ENCODE data around the gene BSN.

The BSN gene

GRCh38 chr3:49634736-49635135, 80.5 kb downstream of the BSN start:
- DNase-seq = no peak

GRCh38 chr3:49636883-49637609, 82.8 kb downstream of the BSN start:
- no peak for DNase-seq

- DNase-seq = no peak
Observed at GRCh38 chr3:49638445-49638844, 84.2 kb downstream of the BSN start.

- DNase-seq = no peak
Observed at GRCh38 chr3:49639551-49639950, 85.3 kb downstream of the BSN start.

- no peak for DNase-seq
Observed at GRCh38 chr3:49641292-49641691, 87.0 kb downstream of the BSN start.

GRCh38 chr3:49641921-49642707, 87.8 kb downstream of the BSN start:
- no peak for DNase-seq

GRCh38 chr3:49642708-49643145, 88.5 kb downstream of the BSN start:
- DNase-seq = no peak

GRCh38 chr3:49644684-49645083, 90.4 kb downstream of the BSN start:
- DNase-seq = no peak

GRCh38 chr3:49646236-49646635, 92.0 kb downstream of the BSN start:
- no peak for DNase-seq

- DNase-seq = no peak
Observed at GRCh38 chr3:49647741-49648140, 93.5 kb downstream of the BSN start.

GRCh38 chr3:49648354-49649019, 94.2 kb downstream of the BSN start:
- DNase-seq = no peak

- no peak for DNase-seq
Observed at GRCh38 chr3:49649576-49649975, 95.3 kb downstream of the BSN start.

- no peak for DNase-seq
Observed at GRCh38 chr3:49650177-49650576, 95.9 kb downstream of the BSN start.

GRCh38 chr3:49650637-49651036, 96.4 kb downstream of the BSN start:
- no peak for DNase-seq

- no peak for DNase-seq
Observed at GRCh38 chr3:49652218-49652902, 98.1 kb downstream of the BSN start.

- DNase-seq = no peak
Observed at GRCh38 chr3:49652903-49653415, 98.7 kb downstream of the BSN start.

- no peak for DNase-seq
Observed at GRCh38 chr3:49653621-49654020, 99.3 kb downstream of the BSN start.

- no peak for DNase-seq
Observed at GRCh38 chr3:49654176-49654825, 100.0 kb downstream of the BSN start.

GRCh38 chr3:49654955-49655556, 100.8 kb downstream of the BSN start:
- no peak for DNase-seq

GRCh38 chr3:49655731-49656285, 101.5 kb downstream of the BSN start:
- DNase-seq = no peak

- DNase-seq = no peak
Observed at GRCh38 chr3:49656541-49657112, 102.3 kb downstream of the BSN start.

Measured in suppressor macrophage treated with lipopolysaccharide for 4 hours (primary cell).